Choroid plexus epithelial cell (primary cell): ENCODE measurements around the gene ZNRF3.

ENCODE experiments used
- DNase-seq: peaks from one replicate; pipeline ENCODE4 v3.0.0-alpha.2; 2010; ENCODE audit warnings: low read depth
- H3K4me3 ChIP-seq: 2 replicates; pipeline ENCODE4 v1.5.1; 2011; ENCODE audit warnings: low read depth, mild to moderate bottlenecking, control low read depth, low read length, moderate library complexity
- TF ChIP-seq, protein P1 (sequence below): conservative IDR thresholded peaks from 2 replicates; pipeline ENCODE4 v1.5.1; 2011; ENCODE audit warnings: low read depth, mild to moderate bottlenecking, control low read depth, inconsistent platforms, low read length, moderate library complexity

ZNRF3 gene

DNA sequence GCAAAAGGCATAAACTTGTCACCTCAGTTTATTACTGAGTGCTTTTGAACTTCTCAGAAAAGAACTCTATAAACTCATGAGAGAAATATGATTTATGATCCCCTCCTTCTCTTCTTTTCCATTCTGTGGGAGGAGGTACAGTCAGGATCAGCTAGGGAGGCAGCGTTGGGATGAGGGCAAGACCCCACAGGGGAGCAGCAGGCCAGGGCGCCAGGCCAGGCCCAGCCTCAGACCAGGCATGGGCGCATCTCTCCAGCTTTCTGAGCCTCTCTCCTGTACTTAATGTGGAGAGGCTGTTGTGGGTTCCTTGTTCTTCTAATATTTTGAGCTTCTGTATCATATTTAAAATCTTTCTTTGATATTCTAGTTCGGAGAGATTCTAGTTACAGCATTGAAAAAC lies 106.5 kb downstream of the ZNRF3 start:
- TF ChIP-seq, protein P1, sequence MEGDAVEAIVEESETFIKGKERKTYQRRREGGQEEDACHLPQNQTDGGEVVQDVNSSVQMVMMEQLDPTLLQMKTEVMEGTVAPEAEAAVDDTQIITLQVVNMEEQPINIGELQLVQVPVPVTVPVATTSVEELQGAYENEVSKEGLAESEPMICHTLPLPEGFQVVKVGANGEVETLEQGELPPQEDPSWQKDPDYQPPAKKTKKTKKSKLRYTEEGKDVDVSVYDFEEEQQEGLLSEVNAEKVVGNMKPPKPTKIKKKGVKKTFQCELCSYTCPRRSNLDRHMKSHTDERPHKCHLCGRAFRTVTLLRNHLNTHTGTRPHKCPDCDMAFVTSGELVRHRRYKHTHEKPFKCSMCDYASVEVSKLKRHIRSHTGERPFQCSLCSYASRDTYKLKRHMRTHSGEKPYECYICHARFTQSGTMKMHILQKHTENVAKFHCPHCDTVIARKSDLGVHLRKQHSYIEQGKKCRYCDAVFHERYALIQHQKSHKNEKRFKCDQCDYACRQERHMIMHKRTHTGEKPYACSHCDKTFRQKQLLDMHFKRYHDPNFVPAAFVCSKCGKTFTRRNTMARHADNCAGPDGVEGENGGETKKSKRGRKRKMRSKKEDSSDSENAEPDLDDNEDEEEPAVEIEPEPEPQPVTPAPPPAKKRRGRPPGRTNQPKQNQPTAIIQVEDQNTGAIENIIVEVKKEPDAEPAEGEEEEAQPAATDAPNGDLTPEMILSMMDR, result no peak
- no peak for DNase-seq
- H3K4me3 ChIP-seq, result no peak overlapping the region

- TF ChIP-seq, protein P1, result no peak
- DNase-seq, result no peak
- H3K4me3 ChIP-seq, result no peak overlapping the region
Observed at GRCh38 chr22:28992565-28993356, 109.4 kb downstream of the ZNRF3 start.

DNA sequence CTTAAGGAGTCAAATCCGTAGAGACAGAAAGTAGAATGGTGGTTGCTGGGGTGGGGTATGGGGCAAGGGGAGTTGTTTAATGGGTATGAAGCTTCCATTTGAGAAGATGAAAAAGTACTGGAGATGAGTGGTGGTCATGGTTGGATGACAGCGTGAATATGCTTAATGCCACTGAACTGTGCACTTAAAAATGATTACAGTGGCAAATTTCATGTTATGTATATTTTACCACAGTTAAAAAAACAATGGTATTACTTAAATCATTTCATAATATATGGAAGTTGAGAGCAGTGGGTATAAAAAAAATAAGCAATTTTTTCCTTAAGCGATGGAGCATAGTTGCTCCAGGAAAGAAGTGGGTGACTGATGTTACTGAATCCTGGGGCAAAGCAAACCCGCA lies 111.2 kb downstream of the ZNRF3 start:
- no peak for DNase-seq
- no peak overlapping the region for H3K4me3 ChIP-seq
- TF ChIP-seq, protein P1, result no peak

GRCh38 chr22:28995551-28995950 lies 112.2 kb downstream of the ZNRF3 start:
- TF ChIP-seq, protein P1, result no peak
- no peak overlapping the region for H3K4me3 ChIP-seq
- no peak for DNase-seq

DNA sequence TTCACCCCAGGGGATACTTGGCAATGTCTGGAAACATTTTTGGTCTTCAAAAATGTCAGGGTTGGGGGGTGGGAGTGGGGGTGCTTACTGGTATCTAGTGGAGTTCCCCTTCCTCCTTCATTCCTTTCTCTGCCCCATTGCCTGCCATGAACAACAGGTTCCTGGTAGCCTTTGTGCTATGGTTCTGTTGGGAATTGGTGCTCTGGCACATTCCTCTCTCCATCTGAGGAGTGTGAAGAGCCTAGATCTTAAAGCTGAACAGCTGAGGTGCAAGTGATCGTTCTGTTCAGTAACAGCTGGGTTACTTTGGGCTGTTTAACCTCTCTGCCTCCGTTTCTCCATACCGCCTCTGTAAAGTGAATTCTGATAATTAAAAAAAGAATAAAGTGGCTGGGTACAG lies 114.0 kb downstream of the ZNRF3 start:
- H3K4me3 ChIP-seq, result no peak overlapping the region
- no peak for DNase-seq
- TF ChIP-seq, protein P1, result no peak

DNA sequence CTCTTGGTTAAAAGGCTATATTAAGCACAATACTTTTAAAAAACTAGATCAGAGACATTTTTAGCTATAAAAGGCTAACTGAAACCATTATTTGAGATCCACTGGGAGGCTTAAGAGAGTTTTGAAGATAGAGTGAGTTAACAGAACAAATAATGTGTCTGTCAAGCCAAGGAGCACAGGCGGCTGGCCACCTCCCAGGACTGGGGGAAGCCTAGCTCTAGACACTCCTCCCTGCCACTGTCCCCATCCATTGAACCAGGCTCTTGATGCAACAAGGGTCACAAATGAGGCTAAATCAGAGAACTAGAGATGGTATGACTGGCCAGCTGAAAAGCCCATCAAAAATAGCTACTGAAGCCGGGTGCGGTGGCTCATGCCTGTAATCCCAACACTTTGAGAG lies 115.3 kb downstream of the ZNRF3 start:
- TF ChIP-seq, protein P1, result no peak
- H3K4me3 ChIP-seq, result no peak overlapping the region
- DNase-seq, result no peak

- TF ChIP-seq, protein P1, result no peak
- H3K4me3 ChIP-seq, result no peak overlapping the region
- DNase-seq, result no peak
Observed at GRCh38 chr22:28999510-28999909, 116.1 kb downstream of the ZNRF3 start.
